GM12891 (cell line): Measurements from ENCODE around the gene PRKCA.

ENCODE experiments used
- DNase-seq: peaks from one replicate; pipeline ENCODE4 v3.0.0; 2011; ENCODE audit warnings: low spot score; ENCODE audit not compliant: insufficient read length
- FAIRE-seq: peaks from 2 replicates; lab custom pipeline; 2011; peaks lifted over from hg19 to GRCh38; lab: Jason Lieb, UNC
- PAX5 ChIP-seq: IDR thresholded peaks from 2 replicates; pipeline ENCODE4 v1.6.1; 2011; ENCODE audit warnings: low read length, moderate library complexity, mild to moderate bottlenecking; ENCODE audit not compliant: insufficient read depth, severe bottlenecking
- POLR2A ChIP-seq: IDR thresholded peaks from 2 replicates; pipeline ENCODE4 v1.6.1; 2011; ENCODE audit warnings: low read depth, low read length, control low read depth
- POLR2AphosphoS5 ChIP-seq: IDR thresholded peaks from 2 replicates; pipeline ENCODE4 v1.6.1; 2011; ENCODE audit warnings: low read depth, low read length, control low read depth
- POU2F2 ChIP-seq: IDR thresholded peaks from 2 replicates; pipeline ENCODE4 v1.6.1; 2011; ENCODE audit warnings: low read depth, mild to moderate bottlenecking, control low read depth, low read length, moderate library complexity
- SPI1 ChIP-seq: IDR thresholded peaks from 2 replicates; pipeline ENCODE4 v1.6.1; 2011; ENCODE audit warnings: low read depth, low read length, control low read depth
- TAF1 ChIP-seq: IDR thresholded peaks from 2 replicates; pipeline ENCODE4 v1.6.1; 2011; ENCODE audit warnings: low read depth, low read length, control low read depth

Gene PRKCA

GRCh38 chr17:66458782-66459181 is 156.4 kb downstream of the PRKCA start:
- no peak for TF ChIP-seq TAF1
- TF ChIP-seq POU2F2 = no peak
- no peak for TF ChIP-seq POLR2AphosphoS5
- TF ChIP-seq POLR2A = no peak
- TF ChIP-seq SPI1 = no peak
- TF ChIP-seq PAX5 = no peak
- DNase-seq = no peak
- FAIRE-seq = no peak

GRCh38 chr17:66459811-66460270 is 157.4 kb downstream of the PRKCA start:
- no peak for TF ChIP-seq POLR2AphosphoS5
- no peak for TF ChIP-seq PAX5
- TF ChIP-seq SPI1 = no peak
- no peak for TF ChIP-seq POLR2A
- TF ChIP-seq POU2F2 = no peak
- no peak for TF ChIP-seq TAF1
- no peak for FAIRE-seq
- DNase-seq = no peak

- TF ChIP-seq POU2F2 = no peak
- no peak for TF ChIP-seq SPI1
- TF ChIP-seq PAX5 = no peak
- no peak for TF ChIP-seq POLR2AphosphoS5
- no peak for FAIRE-seq
- no peak for DNase-seq
Measured at GRCh38 chr17:66460558-66460957, 158.1 kb downstream of the PRKCA start.

- DNase-seq = no peak
- no peak for FAIRE-seq
- TF ChIP-seq POU2F2 (no peak), POLR2AphosphoS5 (no peak), TAF1 (no peak), SPI1 (no peak), PAX5 (no peak), POLR2A (no peak)
Measured at GRCh38 chr17:66461343-66461995, 159.1 kb downstream of the PRKCA start.

- FAIRE-seq (no peak), DNase-seq (no peak)
- TF ChIP-seq TAF1 (no peak), PAX5 (no peak), POLR2A (no peak), POU2F2 (no peak), POLR2AphosphoS5 (no peak), SPI1 (no peak)
Measured at GRCh38 chr17:66462010-66462409, 159.6 kb downstream of the PRKCA start.

- FAIRE-seq (no peak), DNase-seq (no peak)
- no peak for TF ChIP-seq SPI1
Measured at GRCh38 chr17:66464921-66465320, 162.5 kb downstream of the PRKCA start.

- no peak for FAIRE-seq
- no peak for TF ChIP-seq POLR2A
- TF ChIP-seq POLR2AphosphoS5 = no peak
- no peak for TF ChIP-seq POU2F2
- TF ChIP-seq TAF1 = no peak
- no peak for DNase-seq
Measured at GRCh38 chr17:66465701-66466100, 163.3 kb downstream of the PRKCA start.

- FAIRE-seq = no peak
- DNase-seq = no peak
- TF ChIP-seq POLR2AphosphoS5 (no peak), TAF1 (no peak), POLR2A (no peak), POU2F2 (no peak), SPI1 (no peak)
Measured at GRCh38 chr17:66466106-66466820, 163.8 kb downstream of the PRKCA start.

- FAIRE-seq (no peak), DNase-seq (no peak)
- TF ChIP-seq POLR2A = no peak
- no peak for TF ChIP-seq TAF1
- no peak for TF ChIP-seq PAX5
- TF ChIP-seq POLR2AphosphoS5 = no peak
- no peak for TF ChIP-seq SPI1
- TF ChIP-seq POU2F2 = no peak
Measured at GRCh38 chr17:66466840-66467367, 164.5 kb downstream of the PRKCA start.

GRCh38 chr17:66467766-66468165 is 165.4 kb downstream of the PRKCA start:
- FAIRE-seq = no peak
- no peak for TF ChIP-seq POLR2A
- no peak for TF ChIP-seq SPI1
- no peak for TF ChIP-seq PAX5
- TF ChIP-seq POU2F2 = no peak
- no peak for TF ChIP-seq POLR2AphosphoS5
- DNase-seq = no peak
